Type B pancreatic cell (in vitro differentiated cells): ENCODE results near the gene HSPG2. TPM values are rescaled to one million over a fixed set of nuclear protein-coding genes. Genes with fewer than 3 reads are reported as not detected.

Experiments used
- DNase-seq: peaks from one replicate; pipeline ENCODE4 v3.0.0; 2021; ENCODE audit warnings: mixed read lengths; ENCODE audit not compliant: unreplicated experiment; ENCODE audit errors: extremely low spot score
- H3K27ac Mint-ChIP-seq: 2 replicates; pipeline ENCODE4 v1.8.0; 2021; ENCODE audit warnings: mild to moderate bottlenecking, mixed read lengths
- H3K27me3 Mint-ChIP-seq: 2 replicates; pipeline ENCODE4 v1.8.0; 2021; ENCODE audit warnings: mixed read lengths
- H3K36me3 Mint-ChIP-seq: 2 replicates; pipeline ENCODE4 v1.8.0; 2021; ENCODE audit warnings: mixed read lengths
- H3K4me1 Mint-ChIP-seq: one replicate; pipeline ENCODE4 v1.8.0; 2021; ENCODE audit warnings: mixed read lengths; ENCODE audit not compliant: unreplicated experiment
- H3K4me3 Mint-ChIP-seq: 2 replicates; pipeline ENCODE4 v1.8.0; 2021; ENCODE audit warnings: mild to moderate bottlenecking, mixed read lengths
- H3K9me3 Mint-ChIP-seq: 2 replicates; pipeline ENCODE4 v1.8.0; 2021; ENCODE audit warnings: mixed read lengths
- CTCF ChIP-seq: fragments of 200-600 bp; sonication (generic); conservative IDR thresholded peaks from 2 replicates; pipeline ENCODE4 v1.5.0; 2021; ENCODE audit warnings: antibody characterized with exemption, mild to moderate bottlenecking
- total RNA-seq: library from RNA; stranded (reverse); gene quantifications from 2 replicates; pipeline ENCODE4 v1.2.1, GENCODE V29; 2021; ENCODE audit warnings: low replicate concordance

Gene HSPG2
- total RNA-seq, 1 donor from 2014 or later: 130 TPM

- no peaks in the 10 kb centered on the region for H3K36me3 Mint-ChIP-seq
- H3K4me1 Mint-ChIP-seq: peaks cover 8% of the 10 kb centered on the region
- TF ChIP-seq CTCF: no peak
- no peaks in the 10 kb centered on the region for H3K9me3 Mint-ChIP-seq
- no peak for DNase-seq
- no peaks in the 10 kb centered on the region for H3K27me3 Mint-ChIP-seq
- H3K4me3 Mint-ChIP-seq: no peak overlapping the region
- peak overlapping the region; percentile 64 for H3K27ac Mint-ChIP-seq
Observed at GRCh38 chr1:21956720-21957552, 19.8 kb upstream of the HSPG2 start.

- H3K36me3 Mint-ChIP-seq: no peaks in the 10 kb centered on the region
- H3K9me3 Mint-ChIP-seq: no peaks in the 10 kb centered on the region
- no peaks in the 10 kb centered on the region for H3K27me3 Mint-ChIP-seq
- H3K4me3 Mint-ChIP-seq: no peak overlapping the region
- no peak for DNase-seq
- no peak overlapping the region for H3K27ac Mint-ChIP-seq
- TF ChIP-seq CTCF: no peak
- H3K4me1 Mint-ChIP-seq: peaks cover 8% of the 10 kb centered on the region
Observed at GRCh38 chr1:21955501-21956281, 18.6 kb upstream of the HSPG2 start.

- Mint-ChIP-seq H3K27me3 (no peaks in the 10 kb centered on the region), H3K36me3 (no peaks in the 10 kb centered on the region), H3K27ac (no peak overlapping the region), H3K4me3 (no peak overlapping the region), H3K4me1 (peaks cover 8% of the 10 kb centered on the region), H3K9me3 (no peaks in the 10 kb centered on the region)
- TF ChIP-seq CTCF: no peak
- DNase-seq: no peak
Observed at GRCh38 chr1:21955058-21955457, 17.9 kb upstream of the HSPG2 start.

- no peak for DNase-seq
- H3K27me3 Mint-ChIP-seq: no peaks in the 10 kb centered on the region
Observed at GRCh38 chr1:21952786-21953520, 15.8 kb upstream of the HSPG2 start.

More at GRCh38 chr1:21952786-21953520, 15.8 kb upstream of the HSPG2 start:
- no peak for TF ChIP-seq CTCF
- H3K4me3 Mint-ChIP-seq: no peak overlapping the region
- H3K4me1 Mint-ChIP-seq: peaks cover 1% of the 10 kb centered on the region
- no peaks in the 10 kb centered on the region for H3K36me3 Mint-ChIP-seq
- H3K9me3 Mint-ChIP-seq: no peaks in the 10 kb centered on the region
- H3K27ac Mint-ChIP-seq: no peak overlapping the region
